HG03457 (cell line): ENCODE results near the gene ZDHHC24.

Experiments used
- ATAC-seq: cut with Tn5 transposase; IDR thresholded peaks from one replicate; pipeline ENCODE4 v1.9.1; 2021; ENCODE audit warnings: moderate number of reproducible peaks; ENCODE audit not compliant: unreplicated experiment

ZDHHC24 gene

GRCh38 chr11:66473608-66474515 is 72.0 kb downstream of the ZDHHC24 start:
- no peak for ATAC-seq

- no peak for ATAC-seq
Measured at GRCh38 chr11:66473167-66473566, 72.7 kb downstream of the ZDHHC24 start.

GRCh38 chr11:66472054-66472453 is 73.8 kb downstream of the ZDHHC24 start:
- no peak for ATAC-seq

GRCh38 chr11:66471142-66471541 is 74.7 kb downstream of the ZDHHC24 start:
- ATAC-seq = no peak
